Measurements from ENCODE around the gene RET. TPM values are rescaled to one million over a fixed set of nuclear protein-coding genes. Genes with fewer than 3 reads are reported as not detected.

RET gene
- total and polyA plus RNA-seq, 7 experiments from 2014 or later = 0.13 to 0.44 (median 0.20) TPM; not detected in 4

DNA sequence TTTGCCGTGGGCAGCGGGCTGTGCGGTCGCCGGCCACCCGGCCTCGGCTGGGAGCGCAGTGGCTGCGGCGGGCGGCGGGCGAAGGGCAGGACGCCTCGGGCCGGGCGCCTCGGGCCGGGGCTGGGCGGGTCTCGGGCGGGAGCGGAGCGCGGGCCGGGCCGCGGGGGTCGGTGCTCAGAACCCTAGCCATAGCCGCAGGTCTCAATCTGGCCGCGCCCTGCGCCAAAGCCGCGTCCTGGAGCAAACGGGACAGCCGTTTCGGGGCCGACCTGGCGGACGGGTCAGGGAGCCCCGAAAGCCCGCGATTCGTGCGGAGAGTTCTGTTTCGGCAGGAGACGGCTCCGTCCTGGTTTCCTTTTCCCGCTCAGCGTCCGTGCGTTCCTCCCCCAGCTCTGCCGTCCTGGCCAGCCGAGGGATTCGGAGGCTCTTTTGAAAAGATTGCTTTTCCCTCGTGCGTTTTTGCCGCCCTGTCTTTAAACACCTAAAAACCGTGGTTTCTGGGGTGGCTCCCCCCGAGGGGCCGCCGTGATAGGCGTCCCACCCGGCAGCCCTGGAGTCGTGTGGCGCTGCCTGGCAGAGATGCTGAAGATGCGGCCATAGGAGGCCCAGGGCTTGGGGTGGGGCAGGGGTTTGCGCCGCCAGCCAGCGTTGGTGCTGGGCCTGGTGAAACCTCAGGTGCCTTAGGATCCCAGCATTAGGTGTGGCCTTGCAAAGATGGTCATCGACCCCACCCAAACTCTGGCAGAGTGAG lies 727 bp downstream of the RET start:
- CTCF ChIA-PET = no interaction called here
- H3K4me1 ChIP-seq (ENCODE audit: control insufficient read depth in 2 of 2, insufficient read depth in 2 of 2, low read length in 2 of 2) = no peaks in the 10 kb centered on the region

DNA sequence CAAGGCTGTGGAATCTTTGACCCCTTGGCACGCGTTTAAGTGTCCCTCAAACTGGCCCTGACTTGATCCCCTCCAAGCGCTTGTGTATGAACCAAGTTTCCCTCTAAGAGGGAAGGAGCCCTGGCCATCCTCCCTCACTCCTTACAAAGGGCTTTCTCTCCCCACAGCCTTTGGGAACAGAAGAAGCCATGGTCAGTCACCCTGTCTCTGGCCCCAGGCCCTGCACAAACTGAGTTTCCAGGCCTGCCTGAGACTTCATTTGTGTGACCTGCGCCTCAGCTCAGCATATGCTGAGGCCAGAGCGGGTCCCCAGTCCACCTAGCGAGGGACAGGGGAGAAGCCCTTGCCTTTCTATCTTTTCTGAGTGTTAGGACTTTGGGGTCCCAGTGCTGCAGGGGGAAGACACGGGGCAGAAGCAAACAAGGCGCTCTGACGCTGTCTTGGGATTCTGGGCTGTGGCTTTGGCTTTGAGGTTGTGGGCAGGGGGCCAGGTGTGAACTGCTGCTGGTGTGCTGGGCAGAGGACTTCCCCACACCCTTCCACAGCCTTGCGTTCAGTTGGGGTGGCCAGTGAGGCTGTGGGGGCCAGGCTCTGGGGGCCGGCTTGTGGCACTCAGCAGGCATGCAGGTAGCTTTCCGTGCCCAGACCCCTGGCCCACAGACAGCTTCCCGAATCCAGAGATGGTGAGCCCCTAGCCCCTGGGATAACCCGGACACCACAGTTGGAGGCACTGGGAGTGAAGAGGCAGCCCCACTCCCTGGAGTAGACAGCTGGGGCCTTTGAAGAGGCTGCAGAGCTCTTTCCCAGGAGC lies 1.5 kb downstream of the RET start:
- Mint-ChIP-seq H3K4me1 (peaks cover 0 to 14% (median 8%) of the 10 kb centered on the region in 7 donors), H3K27me3 (peaks cover 17 to 43% (median 33%) of the 10 kb centered on the region in 5 donors), H3K36me3 (no peaks in the 10 kb centered on the region), H3K4me3 (peak overlapping the region; percentile 25 to 83 (median 55)), H3K27ac (no peak overlapping the region), H3K9me3 (no peaks in the 10 kb centered on the region)
- no peaks in the 10 kb centered on the region for H3K4me1 ChIP-seq (ENCODE audit: control insufficient read depth in 2 of 2, insufficient read depth in 2 of 2, low read length in 2 of 2)
- H3K4me3 ChIP-seq (ENCODE audit: low read length) = no peak overlapping the region
- no peak overlapping the region for H3K27ac ChIP-seq (ENCODE audit: low read depth, low read length)
- DNase-seq (no peak), ATAC-seq (no peak)
- no peaks in the 10 kb centered on the region for H3K27me3 ChIP-seq (ENCODE audit: control insufficient read depth in 2 of 2, insufficient read depth in 2 of 2, low read length in 2 of 2)
- H3K36me3 ChIP-seq (ENCODE audit: control insufficient read depth in 2 of 3, insufficient read depth in 3 of 3, low read length in 3 of 3) = no peaks in the 10 kb centered on the region
- CTCF ChIA-PET = no interaction called here
- H3K9me3 ChIP-seq (ENCODE audit: control insufficient read depth in 2 of 3, low read length in 3 of 3) = no peaks in the 10 kb centered on the region
- intact Hi-C loops (cut with micrococcal nuclease) = no loop called here
- POLR2A ChIA-PET = no interaction called here

More for the DNA sequence above, 727 bp downstream of the RET start:
- Mint-ChIP-seq H3K27ac (no peak overlapping the region), H3K4me1 (peaks cover 0 to 14% (median 8%) of the 10 kb centered on the region in 7 donors), H3K4me3 (peak overlapping the region; percentile 25 to 83 (median 65)), H3K27me3 (peaks cover 17 to 39% (median 33%) of the 10 kb centered on the region in 5 donors), H3K36me3 (no peaks in the 10 kb centered on the region), H3K9me3 (no peaks in the 10 kb centered on the region)
- Histone ChIP-seq H3K9me3 (ENCODE audit: control insufficient read depth in 2 of 3, low read length in 3 of 3) (no peaks in the 10 kb centered on the region), H3K4me3 (ENCODE audit: low read length) (no peak overlapping the region), H3K36me3 (ENCODE audit: control insufficient read depth in 2 of 3, insufficient read depth in 3 of 3, low read length in 3 of 3) (no peaks in the 10 kb centered on the region), H3K27me3 (ENCODE audit: control insufficient read depth in 2 of 2, insufficient read depth in 2 of 2, low read length in 2 of 2) (no peaks in the 10 kb centered on the region), H3K27ac (ENCODE audit: low read depth, low read length) (no peak overlapping the region)
- intact Hi-C loops (cut with micrococcal nuclease) = loop anchor here in 1 of 2 donors (2.0 kb wide), 1 partner anchor 127 kb away; no protein-coding TSS in a partner anchor
- POLR2A ChIA-PET = no interaction called here
- no peak for DNase-seq
- ATAC-seq = no peak

DNA sequence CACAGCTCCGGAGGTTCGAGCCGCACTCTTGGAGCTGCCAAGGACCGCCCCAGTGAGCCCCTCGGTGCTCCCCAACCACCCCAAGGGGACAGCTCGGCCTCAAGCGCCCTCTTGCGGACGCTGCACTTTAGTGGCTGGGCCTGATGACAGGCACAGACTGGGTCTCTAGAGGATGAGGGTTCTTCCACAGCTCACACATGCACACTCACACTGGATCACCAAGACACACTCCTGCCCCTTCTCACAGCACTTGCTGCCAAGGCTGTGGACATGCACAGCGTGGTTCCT lies 2.1 kb downstream of the RET start:
- peak in 1 of 9 donors; percentile 42 for DNase-seq
- H3K9me3 Mint-ChIP-seq = no peaks in the 10 kb centered on the region
- H3K36me3 Mint-ChIP-seq = no peaks in the 10 kb centered on the region
- H3K4me1 Mint-ChIP-seq = peaks cover 0 to 16% (median 8%) of the 10 kb centered on the region in 7 donors
- ChIA-PET POLR2A (no interaction called here), CTCF (no interaction called here)
- H3K4me3 ChIP-seq (ENCODE audit: low read length) = no peak overlapping the region
- H3K4me1 ChIP-seq (ENCODE audit: control insufficient read depth in 2 of 2, insufficient read depth in 2 of 2, low read length in 2 of 2) = no peaks in the 10 kb centered on the region
- H3K36me3 ChIP-seq (ENCODE audit: control insufficient read depth in 2 of 3, insufficient read depth in 3 of 3, low read length in 3 of 3) = no peaks in the 10 kb centered on the region
- peak overlapping the region in 5 of 10 donors; percentile 13 to 72 (median 43) for H3K4me3 Mint-ChIP-seq
- no peaks in the 10 kb centered on the region for H3K9me3 ChIP-seq (ENCODE audit: control insufficient read depth in 2 of 3, low read length in 3 of 3)
- no peak overlapping the region for H3K27ac Mint-ChIP-seq
- no peak for ATAC-seq
- intact Hi-C loops (cut with micrococcal nuclease) = loop anchor here in 1 of 2 donors (1.0 kb wide), 1 partner anchor 25 kb away; no protein-coding TSS in a partner anchor
- no peak overlapping the region for H3K27ac ChIP-seq (ENCODE audit: low read depth, low read length)
- H3K27me3 ChIP-seq (ENCODE audit: control insufficient read depth in 2 of 2, insufficient read depth in 2 of 2, low read length in 2 of 2) = no peaks in the 10 kb centered on the region
- H3K27me3 Mint-ChIP-seq = peaks cover 15 to 43% (median 33%) of the 10 kb centered on the region in 5 donors

DNA sequence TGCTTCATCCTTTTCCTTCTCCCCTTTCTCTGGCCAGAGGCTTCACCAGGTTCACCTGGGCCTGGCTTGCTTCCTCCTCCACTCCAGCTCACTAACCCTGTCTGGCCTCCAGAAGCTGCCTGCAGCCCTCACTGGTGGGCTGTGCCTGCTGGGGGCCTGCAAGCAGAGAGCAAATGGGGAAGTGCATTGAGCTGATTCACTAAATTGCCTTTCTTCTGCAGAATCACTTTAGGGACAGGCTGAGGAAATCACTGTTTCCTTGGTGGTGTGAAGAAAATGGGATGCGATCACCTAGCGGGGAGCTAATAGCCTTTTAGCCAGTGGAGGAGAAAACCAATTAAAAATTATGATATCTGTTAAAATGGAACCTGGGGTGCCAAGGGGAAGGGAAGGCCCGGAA lies 3.0 kb downstream of the RET start:
- Mint-ChIP-seq H3K36me3 (no peaks in the 10 kb centered on the region), H3K27ac (no peak overlapping the region), H3K27me3 (peaks cover 19 to 47% (median 33%) of the 10 kb centered on the region in 5 donors), H3K4me3 (no peak overlapping the region), H3K4me1 (peaks cover 0 to 16% (median 8%) of the 10 kb centered on the region in 7 donors), H3K9me3 (no peaks in the 10 kb centered on the region)
- ChIA-PET CTCF (no interaction called here), POLR2A (no interaction called here)
- no peak for ATAC-seq
- no peak for DNase-seq
- H3K9me3 ChIP-seq (ENCODE audit: control insufficient read depth in 2 of 3, low read length in 3 of 3) = no peaks in the 10 kb centered on the region
- H3K27ac ChIP-seq (ENCODE audit: low read depth, low read length) = no peak overlapping the region
- intact Hi-C loops (cut with micrococcal nuclease) = loop anchor here in 1 of 2 donors (1.0 kb wide), 1 partner anchor 24 kb away; no protein-coding TSS in a partner anchor
- H3K4me1 ChIP-seq (ENCODE audit: control insufficient read depth in 2 of 2, insufficient read depth in 2 of 2, low read length in 2 of 2) = no peaks in the 10 kb centered on the region
- H3K4me3 ChIP-seq (ENCODE audit: low read length) = no peak overlapping the region
- H3K27me3 ChIP-seq (ENCODE audit: control insufficient read depth in 2 of 2, insufficient read depth in 2 of 2, low read length in 2 of 2) = no peaks in the 10 kb centered on the region
- H3K36me3 ChIP-seq (ENCODE audit: control insufficient read depth in 2 of 3, insufficient read depth in 3 of 3, low read length in 3 of 3) = no peaks in the 10 kb centered on the region

DNA sequence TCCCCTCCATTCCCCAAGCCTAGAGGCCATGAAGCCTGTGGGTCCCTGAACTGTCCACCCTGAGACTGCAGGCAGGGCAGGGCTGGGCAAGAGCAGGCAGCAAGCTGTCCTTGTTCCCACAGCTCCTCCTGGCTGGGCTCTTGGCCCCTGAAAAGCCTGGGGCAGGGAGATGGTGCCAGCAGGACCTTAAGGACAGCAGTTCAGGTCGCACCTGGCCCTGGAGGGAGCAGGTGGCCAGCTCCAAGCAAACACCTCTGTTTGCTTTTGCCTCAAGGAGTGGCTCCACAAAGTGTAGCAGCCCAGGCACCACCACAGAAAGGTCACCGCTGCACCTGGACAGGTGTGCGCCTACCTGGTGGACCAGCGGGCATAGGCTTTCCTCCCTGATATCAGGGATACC lies 5.2 kb downstream of the RET start:
- Mint-ChIP-seq H3K27ac (no peak overlapping the region), H3K27me3 (peaks cover 10 to 37% (median 24%) of the 10 kb centered on the region in 5 donors), H3K4me3 (no peak overlapping the region), H3K4me1 (peaks cover 0 to 10% (median 4%) of the 10 kb centered on the region in 7 donors), H3K9me3 (peaks cover 0 to under 1% (median 0%) of the 10 kb centered on the region in 11 donors), H3K36me3 (no peaks in the 10 kb centered on the region)
- intact Hi-C loops (cut with micrococcal nuclease) = no loop called here
- no peak overlapping the region for H3K4me3 ChIP-seq (ENCODE audit: low read length)
- no peaks in the 10 kb centered on the region for H3K4me1 ChIP-seq (ENCODE audit: control insufficient read depth in 2 of 2, insufficient read depth in 2 of 2, low read length in 2 of 2)
- DNase-seq (no peak), ATAC-seq (no peak)
- ChIA-PET CTCF (no interaction called here), POLR2A (no interaction called here)
- H3K36me3 ChIP-seq (ENCODE audit: control insufficient read depth in 2 of 3, insufficient read depth in 3 of 3, low read length in 3 of 3) = no peaks in the 10 kb centered on the region
- no peaks in the 10 kb centered on the region for H3K9me3 ChIP-seq (ENCODE audit: control insufficient read depth in 2 of 3, low read length in 3 of 3)
- H3K27me3 ChIP-seq (ENCODE audit: control insufficient read depth in 2 of 2, insufficient read depth in 2 of 2, low read length in 2 of 2) = no peaks in the 10 kb centered on the region
- H3K27ac ChIP-seq (ENCODE audit: low read depth, low read length) = no peak overlapping the region

DNA sequence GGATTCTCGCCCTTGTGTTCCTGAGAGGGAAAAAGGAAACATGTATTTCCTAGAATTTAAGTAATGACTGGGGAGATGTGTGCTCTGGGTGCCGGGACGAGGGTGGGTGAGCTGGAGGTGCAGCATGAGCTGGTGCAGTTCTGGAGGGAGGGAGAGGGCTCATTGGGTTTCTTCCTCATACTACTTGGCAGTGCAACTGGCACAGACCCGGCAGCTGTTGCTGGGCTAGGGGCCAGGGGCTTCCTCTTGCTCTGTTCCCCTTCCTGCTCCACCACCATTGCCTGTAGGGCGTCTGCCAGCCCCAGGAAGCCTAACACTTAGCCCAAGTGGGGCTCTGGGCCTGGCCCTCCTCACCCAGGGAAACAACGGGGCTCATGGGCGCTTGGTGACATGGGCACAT lies 5.9 kb downstream of the RET start:
- Histone ChIP-seq H3K4me3 (ENCODE audit: low read length) (no peak overlapping the region), H3K27me3 (ENCODE audit: control insufficient read depth in 2 of 2, insufficient read depth in 2 of 2, low read length in 2 of 2) (no peaks in the 10 kb centered on the region), H3K4me1 (ENCODE audit: control insufficient read depth in 2 of 2, insufficient read depth in 2 of 2, low read length in 2 of 2) (no peaks in the 10 kb centered on the region), H3K9me3 (ENCODE audit: control insufficient read depth in 2 of 3, low read length in 3 of 3) (no peaks in the 10 kb centered on the region), H3K27ac (ENCODE audit: low read depth, low read length) (no peak overlapping the region), H3K36me3 (ENCODE audit: control insufficient read depth in 2 of 3, insufficient read depth in 3 of 3, low read length in 3 of 3) (no peaks in the 10 kb centered on the region)
- Mint-ChIP-seq H3K27me3 (peaks cover 10 to 34% (median 23%) of the 10 kb centered on the region in 5 donors), H3K9me3 (peaks cover 0 to 2% (median 0%) of the 10 kb centered on the region in 11 donors), H3K36me3 (no peaks in the 10 kb centered on the region), H3K4me1 (peaks cover 0 to 10% (median 1%) of the 10 kb centered on the region in 7 donors), H3K27ac (no peak overlapping the region), H3K4me3 (no peak overlapping the region)
- ATAC-seq = no peak
- POLR2A ChIA-PET = no interaction called here
- no peak for DNase-seq
- intact Hi-C loops (cut with micrococcal nuclease) = loop anchor here in 1 of 2 donors (1.0 kb wide), 1 partner anchor 15 kb away; no protein-coding TSS in a partner anchor
- CTCF ChIA-PET = no interaction called here

Data from naive thymus-derived CD4-positive, alpha-beta T cell (primary cell).